ENCODE results near the gene SGSM1.

Gene SGSM1

GRCh38 chr22:24962094-24962493, 156.1 kb downstream of the SGSM1 start:
- intact Hi-C loops (cut with DNase I), result no loop called here
- no peak for DNase-seq

GRCh38 chr22:24962835-24963234, 156.8 kb downstream of the SGSM1 start:
- intact Hi-C loops (cut with DNase I), result no loop called here
- no peak for DNase-seq

GRCh38 chr22:24964441-24964840, 158.4 kb downstream of the SGSM1 start:
- intact Hi-C loops (cut with DNase I), result no loop called here
- DNase-seq, result no peak

GRCh38 chr22:24965822-24966626, 160.0 kb downstream of the SGSM1 start:
- peak in 3 of 42 donors; percentile 30 to 45 (median 36) for DNase-seq
- intact Hi-C loops (cut with DNase I), result no loop called here

GRCh38 chr22:24968066-24968561, 162.1 kb downstream of the SGSM1 start:
- DNase-seq, result no peak
- intact Hi-C loops (cut with DNase I), result no loop called here

- DNase-seq, result no peak
Measured at GRCh38 chr22:24969560-24970301, 163.7 kb downstream of the SGSM1 start.

GRCh38 chr22:24972369-24972768, 166.4 kb downstream of the SGSM1 start:
- DNase-seq, result no peak

More at GRCh38 chr22:24969560-24970301, 163.7 kb downstream of the SGSM1 start:
- intact Hi-C loops (cut with DNase I), result no loop called here

GRCh38 chr22:24973872-24974271, 167.9 kb downstream of the SGSM1 start:
- no peak for DNase-seq
- intact Hi-C loops (cut with DNase I), result no loop called here

More at GRCh38 chr22:24972369-24972768, 166.4 kb downstream of the SGSM1 start:
- intact Hi-C loops (cut with DNase I), result no loop called here

- DNase-seq, result no peak
- intact Hi-C loops (cut with DNase I), result no loop called here
Measured at GRCh38 chr22:24975125-24975640, 169.2 kb downstream of the SGSM1 start.

GRCh38 chr22:24975813-24976341, 169.9 kb downstream of the SGSM1 start:
- peak in 7 of 42 donors; percentile 26 to 57 (median 33) for DNase-seq
- intact Hi-C loops (cut with DNase I), result no loop called here

GRCh38 chr22:24976442-24977218, 170.6 kb downstream of the SGSM1 start:
- intact Hi-C loops (cut with DNase I), result no loop called here
- DNase-seq, result no peak
